ENCODE data around the gene C6orf62. TPM values are rescaled to one million over a fixed set of nuclear protein-coding genes. Genes with fewer than 3 reads are reported as not detected.
"Not testable (repeated sequence)": the region's sequence is repeated elsewhere in the genome, so short reads cannot be mapped to it uniquely, and the experiment has no call there.

The C6orf62 gene
- total RNA-seq: 89.3 TPM

- DNase-seq (ENCODE audit: low spot score): no peak
- intact Hi-C loops (cut with DNase I): no loop called here
These were observed at the start of gene C6orf62 for GRCh38 chr6:24719125-24719971. Gene C6orf62, minus strand, starts transcription at chr6:24719154. Its CDS starts 486 bp downstream, at chr6:24718668.

GRCh38 chr6:24768361-24768760 is 49.4 kb upstream of the C6orf62 start:
- intact Hi-C loops (cut with DNase I): no loop called here
- DNase-seq (ENCODE audit: low spot score) (no peak), ATAC-seq (no peak)

More at GRCh38 chr6:24719125-24719971, at the start of gene C6orf62:
- ATAC-seq: no peak

GRCh38 chr6:24766680-24767462 is 47.9 kb upstream of the C6orf62 start:
- ATAC-seq (no peak), DNase-seq (ENCODE audit: low spot score) (no peak)
- intact Hi-C loops (cut with DNase I): no loop called here

GRCh38 chr6:24765968-24766367 is 47.0 kb upstream of the C6orf62 start:
- intact Hi-C loops (cut with DNase I); ATAC-seq; DNase-seq (ENCODE audit: low spot score): not testable (repeated sequence)

- ATAC-seq; DNase-seq (ENCODE audit: low spot score); intact Hi-C loops (cut with DNase I): not testable (repeated sequence)
These were observed 46.2 kb upstream of the C6orf62 start for GRCh38 chr6:24764833-24765828.

GRCh38 chr6:24763578-24763977 is 44.6 kb upstream of the C6orf62 start:
- intact Hi-C loops (cut with DNase I): no loop called here
- DNase-seq (ENCODE audit: low spot score) (no peak), ATAC-seq (no peak)

- no peak for DNase-seq (ENCODE audit: low spot score)
- no peak for ATAC-seq
- intact Hi-C loops (cut with DNase I): no loop called here
These were observed 42.9 kb upstream of the C6orf62 start for GRCh38 chr6:24761851-24762250.

GRCh38 chr6:24761193-24761835 is 42.4 kb upstream of the C6orf62 start:
- intact Hi-C loops (cut with DNase I): no loop called here
- ATAC-seq: peak; percentile 24
- no peak for DNase-seq (ENCODE audit: low spot score)

GRCh38 chr6:24760210-24760609 is 41.3 kb upstream of the C6orf62 start:
- intact Hi-C loops (cut with DNase I): no loop called here
- DNase-seq (ENCODE audit: low spot score) (no peak), ATAC-seq (no peak)

- intact Hi-C loops (cut with DNase I): no loop called here
- DNase-seq (ENCODE audit: low spot score) (no peak), ATAC-seq (no peak)
These were observed 40.8 kb upstream of the C6orf62 start for GRCh38 chr6:24759718-24760117.

GRCh38 chr6:24757611-24758010 is 38.7 kb upstream of the C6orf62 start:
- intact Hi-C loops (cut with DNase I): no loop called here
- ATAC-seq (no peak), DNase-seq (ENCODE audit: low spot score) (no peak)

GRCh38 chr6:24755279-24755678 is 36.3 kb upstream of the C6orf62 start:
- intact Hi-C loops (cut with DNase I): no loop called here
- DNase-seq (ENCODE audit: low spot score): no peak
- ATAC-seq: no peak

GRCh38 chr6:24754378-24754777 is 35.4 kb upstream of the C6orf62 start:
- intact Hi-C loops (cut with DNase I); ATAC-seq; DNase-seq (ENCODE audit: low spot score): not testable (repeated sequence)

- intact Hi-C loops (cut with DNase I): no loop called here
- DNase-seq (ENCODE audit: low spot score) (no peak), ATAC-seq (no peak)
These were observed 34.6 kb upstream of the C6orf62 start for GRCh38 chr6:24753545-24753944.

- DNase-seq (ENCODE audit: low spot score) (no peak), ATAC-seq (no peak)
- intact Hi-C loops (cut with DNase I): no loop called here
These were observed 34.1 kb upstream of the C6orf62 start for GRCh38 chr6:24752917-24753492.

- no peak for ATAC-seq
These were observed 33.5 kb upstream of the C6orf62 start for GRCh38 chr6:24752503-24752902.

GRCh38 chr6:24750878-24751277 is 31.9 kb upstream of the C6orf62 start:
- intact Hi-C loops (cut with DNase I); ATAC-seq; DNase-seq (ENCODE audit: low spot score): not testable (repeated sequence)

More at GRCh38 chr6:24752503-24752902, 33.5 kb upstream of the C6orf62 start:
- no peak for DNase-seq (ENCODE audit: low spot score)
- intact Hi-C loops (cut with DNase I): no loop called here

GRCh38 chr6:24749297-24749696 is 30.3 kb upstream of the C6orf62 start:
- DNase-seq (ENCODE audit: low spot score) (no peak), ATAC-seq (peak; percentile 22)
- intact Hi-C loops (cut with DNase I): no loop called here
